Iris pigment epithelial cell (primary cell): ENCODE results near the gene SAP25.

ENCODE experiments used
- DNase-seq: peaks from one replicate; pipeline ENCODE4 v3.0.0-alpha.2; 2011; ENCODE audit warnings: low read depth

The SAP25 gene

GRCh38 chr7:100573691-100574361, at the start of gene SAP25:
Gene SAP25 (minus strand): TSS chr7:100573900. CDS start chr7:100573742, 158 bp downstream.
- no peak for DNase-seq

- no peak for DNase-seq
These were observed 47.9 kb upstream of the SAP25 start for GRCh38 chr7:100621554-100621953.

GRCh38 chr7:100620804-100621203, 47.1 kb upstream of the SAP25 start:
- DNase-seq: no peak

- no peak for DNase-seq
These were observed 46.5 kb upstream of the SAP25 start for GRCh38 chr7:100620239-100620638.

DNA sequence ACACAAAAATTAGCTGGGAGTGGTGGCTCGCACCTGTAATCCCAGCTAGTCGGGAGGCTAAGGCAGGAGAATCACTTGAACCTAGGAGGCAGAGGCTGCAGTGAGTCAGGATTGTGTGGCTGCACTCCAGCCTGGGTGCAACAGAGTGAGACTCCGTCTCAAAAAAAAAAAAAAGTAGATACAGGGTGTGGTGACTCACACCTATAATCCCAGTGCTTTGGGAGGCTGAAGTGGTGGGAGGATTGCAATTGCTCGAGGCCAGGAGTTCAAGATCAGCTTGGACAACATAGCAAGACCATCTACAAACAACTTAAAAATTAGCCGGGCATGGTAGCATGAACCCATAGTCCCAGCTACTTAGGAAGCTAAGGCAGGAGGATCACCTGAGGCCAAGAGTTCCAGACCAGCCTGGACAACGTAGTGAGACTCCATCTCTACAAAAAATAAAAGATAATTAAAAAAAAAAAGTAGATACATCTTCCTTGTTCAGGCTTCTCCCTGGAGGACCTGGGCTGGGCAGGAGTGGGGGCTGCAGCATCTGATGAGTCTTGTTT, 40.7 kb upstream of the SAP25 start:
- DNase-seq: no peak

- DNase-seq: no peak
These were observed 39.9 kb upstream of the SAP25 start for GRCh38 chr7:100613412-100614175.

GRCh38 chr7:100612730-100613390, 39.2 kb upstream of the SAP25 start:
- DNase-seq: no peak

DNA sequence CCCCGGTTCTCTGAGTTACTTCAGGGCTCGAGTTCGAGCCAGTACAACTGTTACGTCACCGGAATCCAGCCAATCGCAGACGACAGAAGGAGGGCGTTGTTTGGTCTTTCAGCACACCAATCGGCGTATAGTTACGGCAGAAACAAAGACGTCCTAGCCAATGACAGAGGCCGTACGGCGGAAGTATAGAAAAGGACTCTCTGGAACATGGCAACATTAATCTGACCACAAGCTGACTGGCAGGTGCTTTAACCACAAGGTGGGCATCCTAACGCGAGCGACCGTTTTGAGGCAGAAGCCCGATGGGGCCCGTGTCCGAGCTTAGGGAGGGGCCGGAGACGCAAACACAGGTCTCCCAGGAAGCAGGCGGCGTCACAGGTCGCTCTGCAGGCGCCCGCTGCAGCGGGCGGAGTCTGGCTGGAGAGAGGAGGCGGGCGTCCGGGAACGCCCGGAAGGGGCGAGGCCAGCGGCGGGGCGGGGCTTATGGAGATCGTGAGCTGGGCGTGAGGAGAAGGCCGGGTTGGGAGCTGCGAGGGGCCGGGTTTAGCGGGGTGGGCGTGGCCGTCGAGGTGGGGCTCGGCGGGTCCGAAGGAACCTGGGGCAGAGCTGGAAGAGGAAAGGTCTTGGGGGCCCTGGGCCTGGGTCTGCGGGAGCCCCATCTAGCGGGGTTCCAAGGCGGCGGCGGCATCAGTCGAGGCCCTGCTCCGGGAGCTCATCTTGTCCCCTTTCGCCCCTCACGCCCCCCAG, 38.5 kb upstream of the SAP25 start, which contains the start of gene MOSPD3:
TSS of gene MOSPD3 (plus strand) at position 558 of the 747 bp plus-strand sequence. CDS start 252 bp downstream, outside the sequence.
- peak; percentile 100 for DNase-seq

- no peak for DNase-seq
These were observed 36.3 kb upstream of the SAP25 start for GRCh38 chr7:100609958-100610357.

DNA sequence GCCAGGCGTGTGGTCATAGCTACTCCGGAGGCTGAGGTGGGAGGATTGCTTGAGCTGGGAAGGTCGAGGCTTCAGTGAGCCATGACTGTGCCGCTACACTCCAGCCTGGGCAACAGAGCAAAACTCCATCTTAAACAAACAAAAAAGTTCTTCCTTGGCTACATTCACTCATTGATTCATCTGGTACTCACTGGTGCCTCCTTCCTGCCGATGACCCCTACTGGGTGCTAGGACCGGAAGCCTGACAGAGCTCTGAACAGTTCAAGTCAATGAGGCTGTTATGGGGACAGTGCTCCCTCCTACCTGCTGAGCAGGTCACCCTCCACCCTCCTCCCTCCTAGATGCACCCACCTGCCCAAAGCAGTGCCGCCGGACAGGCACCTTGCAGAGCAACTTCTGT, 33.4 kb upstream of the SAP25 start:
- no peak for DNase-seq

- no peak for DNase-seq
These were observed 32.6 kb upstream of the SAP25 start for GRCh38 chr7:100606313-100606712.

GRCh38 chr7:100604976-100605911, 31.5 kb upstream of the SAP25 start:
- no peak for DNase-seq

- DNase-seq: peak; percentile 65
These were observed 30.6 kb upstream of the SAP25 start for GRCh38 chr7:100604028-100604975.

DNA sequence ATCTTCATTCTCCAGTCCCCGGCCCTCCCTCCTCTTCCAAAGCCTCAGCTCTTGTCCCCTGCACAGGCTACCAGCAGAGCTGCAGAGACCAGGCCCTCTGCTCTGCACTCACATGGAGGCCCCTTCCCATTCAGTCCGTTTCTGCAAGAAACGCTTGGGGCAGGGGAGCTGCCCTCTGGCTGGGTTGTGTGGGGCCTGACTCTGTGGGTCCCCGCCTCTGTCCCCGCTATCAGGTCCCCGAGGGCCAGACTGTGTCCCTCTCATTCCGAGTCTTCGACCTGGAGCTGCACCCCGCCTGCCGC, 30.0 kb upstream of the SAP25 start:
- DNase-seq: no peak

- DNase-seq: peak; percentile 58
These were observed 29.4 kb upstream of the SAP25 start for GRCh38 chr7:100602889-100603725.

DNA sequence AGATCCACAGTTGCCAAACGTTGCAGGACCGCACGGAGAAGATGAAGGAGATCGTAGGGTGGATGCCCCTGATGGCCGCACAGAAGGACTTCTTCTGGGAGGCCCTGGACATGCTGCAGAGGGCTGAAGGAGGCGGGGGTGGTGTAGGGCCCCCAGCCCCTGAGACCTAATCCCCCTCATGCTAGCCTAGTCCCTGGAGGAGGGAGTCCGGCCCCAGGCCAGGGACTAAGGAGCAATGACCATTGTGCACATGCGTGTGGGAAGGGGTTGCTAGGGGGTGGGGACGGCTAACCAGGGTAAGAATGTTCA, 27.0 kb upstream of the SAP25 start:
- no peak for DNase-seq

DNA sequence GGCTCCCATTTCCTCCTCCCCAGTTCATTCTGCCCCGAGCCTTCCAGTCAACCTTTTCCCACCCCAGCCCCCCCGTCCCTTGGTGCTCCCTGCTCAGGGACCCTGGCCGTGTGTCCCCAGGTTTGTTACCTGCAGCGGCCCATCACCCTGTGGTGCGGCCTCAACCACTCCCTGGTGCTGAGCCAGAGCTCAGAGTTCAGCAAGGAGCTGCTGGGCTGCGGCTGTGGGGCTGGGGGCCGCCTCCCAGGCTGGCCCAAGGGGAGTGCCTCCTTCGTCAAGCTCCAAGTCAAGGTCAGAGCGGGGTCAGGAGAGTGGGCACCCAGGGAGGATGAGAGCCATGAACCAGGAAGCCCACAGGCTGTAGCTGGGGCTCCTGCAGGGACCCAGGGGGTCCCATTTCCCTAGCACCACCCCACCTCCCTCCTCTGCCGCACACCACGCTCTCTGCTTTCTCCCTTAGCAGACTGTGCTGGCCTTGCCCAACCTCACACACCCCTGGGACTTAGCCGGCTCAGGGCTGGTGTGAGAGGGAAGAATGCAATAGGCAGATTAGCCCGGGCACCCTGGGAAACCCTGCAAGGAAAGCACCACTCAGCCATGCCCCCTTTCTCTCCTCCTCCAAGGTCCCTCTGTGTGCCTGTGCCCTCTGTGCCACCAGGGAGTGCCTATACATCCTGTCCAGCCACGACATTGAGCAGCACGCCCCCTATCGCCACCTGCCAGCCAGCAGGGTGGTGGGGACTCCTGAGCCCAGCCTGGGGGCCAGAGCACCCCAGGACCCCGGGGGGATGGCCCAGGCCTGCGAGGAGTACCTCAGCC, 26.4 kb upstream of the SAP25 start:
- DNase-seq: no peak

GRCh38 chr7:100598425-100598824, 24.7 kb upstream of the SAP25 start:
- no peak for DNase-seq
